ENCODE measurements around the gene EXOC4.

GRCh38 chr7:133517766-133518165 is 264.9 kb downstream of the EXOC4 start:
- no peak for TF ChIP-seq POLR2A (IDR thresholded peaks at IDR 0.05)
- no peak for TF ChIP-seq CTCF (IDR thresholded peaks at IDR 0.05)
- TF ChIP-seq POLR2AphosphoS5 (IDR thresholded peaks at IDR 0.05), result no peak
